Prostate gland (tissue), 2 donors: ENCODE measurements around the gene PHLDA2.

Experiments used
- POLR2A ChIP-seq: fragments of 450-650 bp; IDR thresholded peaks from one replicate; pipeline ENCODE4 v1.6.1; 2016; ENCODE audit warnings: antibody characterized with exemption, mild to moderate bottlenecking
- TF ChIP-seq, protein P1 (sequence below), 4 experiments: fragments of 200-600 bp in 2 of 4; fragments of 450-650 bp in 2 of 4; sonication (generic) in 2 of 4; IDR thresholded peaks; 1 replicate in 3 of 4; 2 replicates in 1 of 4; pipeline ENCODE4 v1.5.1; 2016 to 2019; ENCODE audit warnings: antibody characterized with exemption in 4 of 4, mild to moderate bottlenecking in 2 of 4, moderate library complexity in 2 of 4

DNA sequence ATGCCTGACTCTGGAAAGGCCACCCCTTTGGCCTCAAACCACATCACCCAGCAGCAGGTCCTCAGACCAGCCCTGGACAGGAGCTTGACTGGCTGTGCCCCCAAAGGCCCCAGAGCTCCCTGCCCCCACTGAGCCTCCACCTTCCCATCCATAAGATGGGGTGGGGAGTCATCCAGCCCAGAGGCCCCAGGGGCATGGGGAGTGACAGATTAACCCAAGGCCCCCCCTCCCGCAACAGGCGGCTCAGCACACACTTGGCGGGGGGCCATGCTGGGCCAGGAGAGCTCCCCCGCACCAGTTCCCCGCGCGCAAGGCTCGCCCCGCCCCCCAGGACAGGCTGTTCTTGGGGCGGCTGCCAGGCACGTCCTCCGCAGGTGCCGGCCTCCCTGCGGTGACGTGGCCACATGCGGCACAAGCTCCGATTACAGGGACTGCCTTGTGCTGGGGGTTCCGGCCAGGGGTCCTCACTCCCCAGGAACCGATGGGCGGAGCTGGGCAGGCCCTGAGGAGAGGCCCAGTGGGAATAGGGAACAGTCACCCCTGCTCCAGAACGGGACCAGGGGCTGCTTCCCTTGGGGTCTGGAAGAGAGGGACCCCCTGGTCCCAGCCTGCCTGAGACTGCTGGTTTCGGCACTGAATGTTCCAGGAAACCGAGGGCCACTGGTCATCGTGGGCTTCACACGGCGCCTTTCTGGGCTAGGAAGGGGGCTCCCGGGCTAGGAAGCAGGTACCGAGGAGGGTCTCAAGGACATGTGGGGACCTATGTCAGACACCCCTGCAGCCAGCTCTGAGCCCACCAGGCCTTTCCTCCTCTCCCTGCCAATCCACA lies 38.5 kb downstream of the PHLDA2 start:
- TF ChIP-seq, protein P1, sequence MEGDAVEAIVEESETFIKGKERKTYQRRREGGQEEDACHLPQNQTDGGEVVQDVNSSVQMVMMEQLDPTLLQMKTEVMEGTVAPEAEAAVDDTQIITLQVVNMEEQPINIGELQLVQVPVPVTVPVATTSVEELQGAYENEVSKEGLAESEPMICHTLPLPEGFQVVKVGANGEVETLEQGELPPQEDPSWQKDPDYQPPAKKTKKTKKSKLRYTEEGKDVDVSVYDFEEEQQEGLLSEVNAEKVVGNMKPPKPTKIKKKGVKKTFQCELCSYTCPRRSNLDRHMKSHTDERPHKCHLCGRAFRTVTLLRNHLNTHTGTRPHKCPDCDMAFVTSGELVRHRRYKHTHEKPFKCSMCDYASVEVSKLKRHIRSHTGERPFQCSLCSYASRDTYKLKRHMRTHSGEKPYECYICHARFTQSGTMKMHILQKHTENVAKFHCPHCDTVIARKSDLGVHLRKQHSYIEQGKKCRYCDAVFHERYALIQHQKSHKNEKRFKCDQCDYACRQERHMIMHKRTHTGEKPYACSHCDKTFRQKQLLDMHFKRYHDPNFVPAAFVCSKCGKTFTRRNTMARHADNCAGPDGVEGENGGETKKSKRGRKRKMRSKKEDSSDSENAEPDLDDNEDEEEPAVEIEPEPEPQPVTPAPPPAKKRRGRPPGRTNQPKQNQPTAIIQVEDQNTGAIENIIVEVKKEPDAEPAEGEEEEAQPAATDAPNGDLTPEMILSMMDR (IDR thresholded peaks at IDR 0.05) = peak in 1 of 4 experiments; percentile 17
- peak; percentile 48 for TF ChIP-seq POLR2A
